CD4-positive, alpha-beta memory T cell (primary cell): Measurements from ENCODE around the gene KLHL36. TPM values are rescaled to one million over a fixed set of nuclear protein-coding genes. Genes with fewer than 3 reads are reported as not detected.
"Not testable (repeated sequence)": the region's sequence is repeated elsewhere in the genome, so short reads cannot be mapped to it uniquely, and the experiment has no call there.

Experiments used
- CTCF ChIA-PET: fragments of 350-600 bp; sonication (Branson Sonifier 250); formaldehyde crosslinking; loops from one replicate; lab custom pipeline; 2021; ENCODE audit warnings: inconsistent platforms; ENCODE audit not compliant: partially characterized antibody; lab: Charles Lee
- POLR2A ChIA-PET: fragments of 350-600 bp; sonication (Branson Sonifier 250); formaldehyde crosslinking; loops from one replicate; lab custom pipeline; 2021; ENCODE audit not compliant: partially characterized antibody; lab: Charles Lee
- DNase-seq, 5 donors: peaks; one replicate each; pipeline versions ENCODE4 v3.0.0 to v3.0.0-alpha.2; 2020 to 2022; ENCODE audit warnings: mixed read lengths in 1 of 5
- H3K27ac ChIP-seq: one replicate; pipeline ENCODE4 v1.7.0; 2013; ENCODE audit warnings: low read depth, low read length
- H3K27me3 ChIP-seq: 2 replicates; pipeline ENCODE4 v1.7.0; 2013; ENCODE audit warnings: mild to moderate bottlenecking, low read length, moderate library complexity; ENCODE audit not compliant: insufficient read depth
- H3K36me3 ChIP-seq: 2 replicates; pipeline ENCODE4 v1.7.0; 2013; ENCODE audit warnings: mild to moderate bottlenecking, low read length, moderate library complexity; ENCODE audit not compliant: insufficient read depth
- H3K4me1 ChIP-seq: 2 replicates; pipeline ENCODE4 v1.7.0; 2013; ENCODE audit warnings: mild to moderate bottlenecking, low read length, moderate library complexity; ENCODE audit not compliant: insufficient read depth
- H3K4me3 ChIP-seq, 2 donors: one replicate each; pipeline ENCODE4 v1.7.0; 2013; ENCODE audit warnings: low read length in 2 of 2, mild to moderate bottlenecking in 1 of 2
- H3K9me3 ChIP-seq, 2 donors: one replicate each; pipeline ENCODE4 v1.7.0; 2013; ENCODE audit warnings: low read length in 2 of 2, control low read depth in 1 of 2; ENCODE audit not compliant: control insufficient read depth in 1 of 2
- H3K27ac Mint-ChIP-seq, 7 donors: one replicate each; pipeline ENCODE4 v1.8.0; 2020 to 2021; ENCODE audit warnings: mixed read lengths in 7 of 7, mild to moderate bottlenecking in 6 of 7, inconsistent platforms in 3 of 7, moderate library complexity in 3 of 7
- H3K27me3 Mint-ChIP-seq, 2 donors: one replicate each; pipeline ENCODE4 v1.8.0; 2020 to 2021; ENCODE audit warnings: mixed read lengths in 2 of 2
- H3K36me3 Mint-ChIP-seq, 2 donors: one replicate each; pipeline ENCODE4 v1.8.0; 2020 to 2021; ENCODE audit warnings: mixed read lengths in 2 of 2, inconsistent platforms in 1 of 2, mild to moderate bottlenecking in 1 of 2
- H3K4me1 Mint-ChIP-seq, 4 donors: one replicate each; pipeline ENCODE4 v1.8.0; 2020 to 2021; ENCODE audit warnings: mixed read lengths in 4 of 4, mild to moderate bottlenecking in 1 of 4
- H3K4me3 Mint-ChIP-seq, 8 donors: one replicate each; pipeline ENCODE4 v1.8.0; 2020 to 2021; ENCODE audit warnings: mixed read lengths in 8 of 8, mild to moderate bottlenecking in 7 of 8, moderate library complexity in 6 of 8, inconsistent platforms in 3 of 8
- H3K9me3 Mint-ChIP-seq, 8 donors: one replicate each; pipeline ENCODE4 v1.8.0; 2020 to 2021; ENCODE audit warnings: mixed read lengths in 8 of 8, mild to moderate bottlenecking in 5 of 8, inconsistent platforms in 3 of 8, moderate library complexity in 1 of 8
- intact Hi-C: fragments of 100-400 bp; cut with micrococcal nuclease; formaldehyde crosslinking; loops from one replicate; pipeline ENCODE4 v1.15.1; 2023
- polyA plus RNA-seq, 2 donors: library from polyadenylated mRNA; unstranded; fragments of 300-500 nt; fragmentation: Illumina TruSeq; gene quantifications; one replicate each; pipeline ENCODE4 v1.2.3, GENCODE V29; 2021
- total RNA-seq, 2 experiments: library from RNA; stranded (reverse); gene quantifications; one replicate each; pipeline ENCODE4 v1.2.3, GENCODE V29; 2021

Gene KLHL36
- total and polyA plus RNA-seq, 4 experiments from 2014 or later = 28.2 to 149 (median 86.9) TPM

GRCh38 chr16:84687715-84688114 is 39.4 kb downstream of the KLHL36 start:
- no peaks in the 10 kb centered on the region for H3K4me1 ChIP-seq
- ChIA-PET CTCF (interaction anchor here (0.9 to 1.8 kb wide), 3 partner anchors 16 to 283 kb away, joined by 4 to 7 read pairs (median 6); no protein-coding TSS in a partner anchor), POLR2A (no interaction called here)
- no peak overlapping the region for H3K4me3 ChIP-seq
- no peaks in the 10 kb centered on the region for H3K27me3 ChIP-seq
- intact Hi-C loops = no loop called here
- peaks cover 0 to 4% (median 1%) of the 10 kb centered on the region in 4 donors for H3K4me1 Mint-ChIP-seq
- H3K9me3 Mint-ChIP-seq = no peaks in the 10 kb centered on the region
- H3K4me3 Mint-ChIP-seq = no peak overlapping the region
- H3K36me3 Mint-ChIP-seq = no peaks in the 10 kb centered on the region
- no peaks in the 10 kb centered on the region for H3K9me3 ChIP-seq
- no peak overlapping the region for H3K27ac Mint-ChIP-seq
- no peak for DNase-seq
- H3K27ac ChIP-seq = no peak overlapping the region
- peaks cover 6 to 12% of the 10 kb centered on the region in 2 donors for H3K27me3 Mint-ChIP-seq
- H3K36me3 ChIP-seq = no peaks in the 10 kb centered on the region

GRCh38 chr16:84688163-84688562 is 39.9 kb downstream of the KLHL36 start:
- H3K4me3 ChIP-seq, H3K27ac ChIP-seq, H3K27ac Mint-ChIP-seq, H3K27me3 ChIP-seq, H3K4me1 ChIP-seq, H3K9me3 Mint-ChIP-seq, intact Hi-C loops, DNase-seq, H3K36me3 Mint-ChIP-seq, H3K9me3 ChIP-seq, H3K4me1 Mint-ChIP-seq, H3K36me3 ChIP-seq, H3K4me3 Mint-ChIP-seq: not testable (repeated sequence)
- ChIA-PET CTCF (interaction anchor here (0.9 to 1.8 kb wide), 3 partner anchors 16 to 283 kb away, joined by 4 to 7 read pairs (median 6); no protein-coding TSS in a partner anchor), POLR2A (interaction anchor here (0.6 kb wide), 1 partner anchor 123 kb away, joined by 3 read pairs; no protein-coding TSS in a partner anchor)
- H3K27me3 Mint-ChIP-seq = peaks cover 6 to 12% of the 10 kb centered on the region in 2 donors

DNA sequence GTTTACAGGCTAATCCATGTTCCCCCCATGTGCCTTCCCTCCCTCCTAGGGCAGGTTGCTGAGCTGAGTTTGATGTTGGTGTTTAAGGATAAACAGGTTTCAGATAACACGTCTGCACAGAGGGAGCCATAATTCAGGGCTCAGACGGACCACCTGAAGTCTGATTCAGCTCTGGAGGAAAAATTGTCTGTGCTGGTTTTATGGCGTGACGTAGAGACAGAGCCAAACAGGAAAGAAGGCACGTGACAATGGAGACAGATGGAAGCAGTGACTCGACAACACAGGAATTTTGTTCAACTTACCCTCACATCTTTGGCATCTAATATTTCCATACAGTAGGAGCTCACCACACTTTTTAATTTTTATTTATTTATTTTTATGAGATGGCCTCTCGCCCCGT is 40.8 kb downstream of the KLHL36 start:
- ChIA-PET CTCF (interaction anchor here (1.3 kb wide), 1 partner anchor 18 kb away, joined by 3 read pairs; no protein-coding TSS in a partner anchor), POLR2A (interaction anchor here (0.9 kb wide), 1 partner anchor 11 kb away, joined by 4 read pairs; no protein-coding TSS in a partner anchor)
- Histone ChIP-seq H3K27me3 (no peaks in the 10 kb centered on the region), H3K9me3 (no peaks in the 10 kb centered on the region), H3K27ac (no peak overlapping the region), H3K4me1 (no peaks in the 10 kb centered on the region), H3K4me3 (no peak overlapping the region), H3K36me3 (no peaks in the 10 kb centered on the region)
- no peaks in the 10 kb centered on the region for H3K36me3 Mint-ChIP-seq
- intact Hi-C loops = no loop called here
- no peak overlapping the region for H3K27ac Mint-ChIP-seq
- DNase-seq = no peak
- peaks cover 6 to 12% of the 10 kb centered on the region in 2 donors for H3K27me3 Mint-ChIP-seq
- H3K9me3 Mint-ChIP-seq = no peaks in the 10 kb centered on the region
- peaks cover 0 to 4% (median 1%) of the 10 kb centered on the region in 4 donors for H3K4me1 Mint-ChIP-seq
- no peak overlapping the region for H3K4me3 Mint-ChIP-seq

DNA sequence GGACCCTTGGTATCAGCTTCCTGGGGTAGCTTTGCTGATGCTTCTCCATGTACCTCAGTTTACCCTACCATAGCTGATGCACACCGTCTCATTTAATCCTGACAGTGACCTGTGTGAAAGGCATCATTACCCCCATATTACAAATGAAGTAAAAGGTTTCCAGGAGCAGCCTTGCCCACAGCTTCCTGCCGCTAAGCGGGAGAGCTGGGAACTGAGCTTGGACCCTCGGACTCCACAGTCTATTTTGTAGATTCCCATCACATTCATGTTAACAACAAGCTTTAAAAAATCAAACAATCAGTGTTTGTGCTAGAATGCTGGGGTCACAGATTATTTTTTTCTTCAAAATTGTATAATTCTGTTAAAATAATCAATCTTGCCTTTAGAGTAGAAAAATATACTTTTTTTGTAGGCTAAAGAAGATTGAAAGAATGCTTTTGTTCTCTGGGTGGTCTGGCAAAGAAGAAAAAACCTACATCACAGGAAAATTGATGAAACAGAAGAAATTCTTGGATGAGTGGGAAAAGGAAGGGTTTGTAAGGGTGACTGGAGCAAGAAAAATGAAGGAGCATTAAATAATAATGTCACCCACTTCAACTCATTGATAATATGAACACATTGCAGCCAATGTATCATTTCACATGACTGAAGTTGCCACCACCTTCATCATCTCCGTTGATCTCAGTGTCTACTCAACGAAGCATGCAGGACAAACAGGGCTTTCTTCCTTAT is 41.9 kb downstream of the KLHL36 start:
- intact Hi-C loops = no loop called here
- Mint-ChIP-seq H3K4me3 (no peak overlapping the region), H3K4me1 (peaks cover 0 to 4% (median 1%) of the 10 kb centered on the region in 4 donors), H3K9me3 (no peaks in the 10 kb centered on the region), H3K27me3 (peaks cover 3% of the 10 kb centered on the region in 2 donors), H3K36me3 (no peaks in the 10 kb centered on the region), H3K27ac (no peak overlapping the region)
- H3K9me3 ChIP-seq = no peaks in the 10 kb centered on the region
- no peak overlapping the region for H3K4me3 ChIP-seq
- no peaks in the 10 kb centered on the region for H3K27me3 ChIP-seq
- H3K36me3 ChIP-seq = no peaks in the 10 kb centered on the region
- DNase-seq = no peak
- H3K4me1 ChIP-seq = no peaks in the 10 kb centered on the region
- ChIA-PET CTCF (interaction anchor here (1.3 to 2.0 kb wide), 2 partner anchors 19 to 48 kb away, joined by 3 to 6 read pairs; no protein-coding TSS in a partner anchor), POLR2A (interaction anchor here (0.9 kb wide), 1 partner anchor 10 kb away, joined by 4 read pairs; no protein-coding TSS in a partner anchor)
- no peak overlapping the region for H3K27ac ChIP-seq

DNA sequence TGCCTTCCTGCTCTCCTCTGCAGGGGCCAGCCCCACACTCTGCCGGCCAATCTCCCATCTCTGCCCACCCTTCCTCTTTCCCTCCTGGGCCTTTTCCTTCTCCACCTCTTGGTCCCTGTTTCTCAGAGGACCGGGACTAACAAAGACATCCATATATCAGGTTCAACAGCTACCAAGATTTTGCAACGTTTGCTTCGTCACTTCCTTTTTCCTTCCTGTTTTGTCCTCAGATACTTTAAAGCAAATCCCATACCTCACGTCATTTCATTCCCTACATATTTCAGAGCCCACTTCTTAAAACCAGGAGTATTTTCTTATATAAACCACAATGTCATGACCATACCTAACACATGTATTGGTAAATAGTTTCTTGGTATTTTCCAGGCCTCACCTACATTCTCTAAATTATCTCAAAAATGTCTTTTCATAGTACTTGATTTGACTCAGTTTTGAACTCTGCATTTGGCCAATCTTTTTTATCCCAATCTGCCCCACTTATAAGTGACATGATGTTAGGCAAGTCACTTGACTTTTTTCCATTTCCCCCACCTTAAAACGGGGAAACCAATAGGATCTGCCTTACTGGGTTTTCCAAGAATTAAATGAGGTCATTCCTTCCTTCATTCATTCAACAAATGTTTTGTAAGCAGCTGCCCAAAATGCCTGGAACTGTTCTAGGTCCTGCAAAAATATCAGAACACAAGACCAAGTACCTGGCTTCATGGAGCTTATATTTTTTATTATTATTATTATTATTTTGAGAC is 44.3 kb downstream of the KLHL36 start:
- H3K27me3 ChIP-seq = no peaks in the 10 kb centered on the region
- no peaks in the 10 kb centered on the region for H3K4me1 ChIP-seq
- H3K4me3 ChIP-seq = no peak overlapping the region
- no peak overlapping the region for H3K4me3 Mint-ChIP-seq
- H3K27me3 Mint-ChIP-seq = peaks cover 3% of the 10 kb centered on the region in 2 donors
- intact Hi-C loops = no loop called here
- H3K36me3 Mint-ChIP-seq = no peaks in the 10 kb centered on the region
- H3K27ac ChIP-seq = no peak overlapping the region
- no peaks in the 10 kb centered on the region for H3K9me3 Mint-ChIP-seq
- ChIA-PET POLR2A (interaction anchor here (0.7 kb wide), 1 partner anchor 8 kb away, joined by 3 read pairs; no protein-coding TSS in a partner anchor), CTCF (interaction anchor here (1.5 to 1.8 kb wide), 2 partner anchors 20 to 33 kb away, joined by 7 to 12 read pairs; no protein-coding TSS in a partner anchor)
- peak overlapping the region in 1 of 7 donors; percentile 55 for H3K27ac Mint-ChIP-seq
- peaks cover 0 to 4% (median 0%) of the 10 kb centered on the region in 4 donors for H3K4me1 Mint-ChIP-seq
- no peaks in the 10 kb centered on the region for H3K9me3 ChIP-seq
- no peaks in the 10 kb centered on the region for H3K36me3 ChIP-seq
- DNase-seq = no peak

DNA sequence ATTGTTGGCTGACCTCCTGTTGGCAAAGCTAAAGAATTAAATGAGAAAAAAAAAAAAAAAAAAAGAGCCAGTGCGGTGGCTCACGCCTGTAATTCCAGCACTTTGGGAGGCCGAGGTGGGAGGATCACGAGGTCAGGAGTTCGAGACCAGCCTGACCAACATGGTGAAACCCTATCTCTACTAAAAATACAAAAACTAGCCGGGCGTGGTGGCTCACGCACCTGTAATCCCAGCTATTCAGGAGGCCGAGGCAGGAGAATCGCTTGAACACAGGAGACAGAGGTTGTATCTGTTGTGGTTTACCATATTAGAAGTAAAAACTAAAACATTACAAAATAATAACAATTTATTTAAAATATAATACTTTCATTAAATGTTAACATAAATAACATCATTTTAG is 45.6 kb downstream of the KLHL36 start:
- H3K27ac ChIP-seq, H3K27me3 Mint-ChIP-seq, H3K27ac Mint-ChIP-seq, H3K4me1 Mint-ChIP-seq, DNase-seq, H3K27me3 ChIP-seq, H3K36me3 Mint-ChIP-seq, H3K4me3 ChIP-seq, intact Hi-C loops, POLR2A ChIA-PET, H3K9me3 Mint-ChIP-seq, H3K4me3 Mint-ChIP-seq, H3K4me1 ChIP-seq, H3K36me3 ChIP-seq, H3K9me3 ChIP-seq: not testable (repeated sequence)
- CTCF ChIA-PET = interaction anchor here (1.0 to 1.8 kb wide), 2 partner anchors 9 to 21 kb away, joined by 3 to 12 read pairs; no protein-coding TSS in a partner anchor

- no peaks in the 10 kb centered on the region for H3K36me3 ChIP-seq
- Mint-ChIP-seq H3K36me3 (peaks cover 0 to 1% of the 10 kb centered on the region in 2 donors), H3K9me3 (no peaks in the 10 kb centered on the region), H3K4me1 (peaks cover 0 to 11% (median under 1%) of the 10 kb centered on the region in 4 donors), H3K4me3 (no peak overlapping the region), H3K27ac (no peak overlapping the region), H3K27me3 (peaks cover 0 to under 1% of the 10 kb centered on the region in 2 donors)
- no peaks in the 10 kb centered on the region for H3K9me3 ChIP-seq
- DNase-seq = no peak
- no peak overlapping the region for H3K27ac ChIP-seq
- no peaks in the 10 kb centered on the region for H3K27me3 ChIP-seq
- CTCF ChIA-PET = interaction anchor here (2.5 kb wide), 1 partner anchor 23 kb away, joined by 11 read pairs; no protein-coding TSS in a partner anchor
- peaks cover 9% of the 10 kb centered on the region for H3K4me1 ChIP-seq
- no peak overlapping the region for H3K4me3 ChIP-seq
- POLR2A ChIA-PET = no interaction called here
- intact Hi-C loops = no loop called here
Observed at GRCh38 chr16:84694980-84695379, 46.7 kb downstream of the KLHL36 start.
